A673 (cell line): ENCODE results near the gene SDHB.

Experiments
- CTCF ChIP-seq: fragments of 300-800, 200-600 bp; sonication (generic); conservative IDR thresholded peaks from 2 replicates; pipeline ENCODE4 v1.5.1; 2017; ENCODE audit warnings: low read depth, mild to moderate bottlenecking, antibody characterized with exemption, low read length, moderate library complexity, mixed read lengths
- EZH2 ChIP-seq: fragments of 200-600 bp; sonication (generic); IDR thresholded peaks from 2 replicates; pipeline ENCODE4 v1.6.1; 2017; ENCODE audit warnings: borderline replicate concordance, low read depth, mild to moderate bottlenecking, mixed read lengths, antibody characterized with exemption, low read length; ENCODE audit not compliant: poor library complexity, severe bottlenecking

- no peak for TF ChIP-seq CTCF
- no peak for TF ChIP-seq EZH2
These were observed 10.2 kb downstream of the SDHB start for GRCh38 chr1:17043676-17044075.
